Globus pallidus (tissue), 1 donor: ENCODE results near the gene DDX23.
"Not testable (repeated sequence)": the region's sequence is repeated elsewhere in the genome, so short reads cannot be mapped to it uniquely, and the experiment has no call there.

ENCODE experiments used
- DNase-seq: peaks from one replicate; pipeline ENCODE4 v3.0.0-alpha.2; 2015; ENCODE audit warnings: low spot score

DDX23 gene

DNA sequence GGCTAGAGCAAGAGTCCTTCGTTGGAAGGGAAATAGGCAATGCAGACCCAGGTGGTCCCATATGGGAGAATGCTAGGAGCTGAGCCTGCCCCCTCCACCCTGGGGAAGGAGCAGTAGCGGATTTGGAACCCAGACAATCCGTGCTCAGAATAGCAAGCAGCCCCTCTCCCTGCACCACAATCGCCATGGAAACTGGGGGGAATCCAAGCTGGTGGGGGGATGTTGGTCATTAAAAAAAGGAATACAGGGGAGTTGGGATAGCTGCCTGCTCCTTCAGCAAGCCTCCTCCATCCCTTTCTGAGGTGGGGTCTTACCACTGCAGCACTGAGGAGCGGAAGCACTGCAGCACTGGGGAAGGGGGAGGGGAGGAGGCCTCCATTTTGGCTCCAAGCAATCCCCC lies 10.8 kb upstream of the DDX23 start:
- no peak for DNase-seq

DNA sequence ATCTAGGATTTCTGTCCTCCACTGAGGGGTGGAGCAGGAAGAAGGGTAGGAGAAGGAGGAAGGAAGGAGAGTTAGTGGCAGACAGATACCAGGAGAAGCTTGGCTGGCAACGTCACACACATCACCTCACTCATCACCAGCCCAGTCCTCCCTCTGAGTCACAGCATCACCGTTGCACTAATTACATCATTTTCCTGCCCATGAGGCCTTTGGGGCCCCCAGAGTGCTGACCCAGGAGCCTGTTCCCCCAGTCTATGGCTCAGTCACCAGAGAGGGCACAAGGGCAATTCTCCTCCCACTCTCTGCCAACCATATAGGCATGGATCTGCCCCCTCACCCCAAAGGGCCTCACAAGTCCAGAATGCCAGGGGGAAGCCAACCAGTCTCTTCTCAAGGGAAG lies 9.1 kb upstream of the DDX23 start:
- DNase-seq, result no peak

DNA sequence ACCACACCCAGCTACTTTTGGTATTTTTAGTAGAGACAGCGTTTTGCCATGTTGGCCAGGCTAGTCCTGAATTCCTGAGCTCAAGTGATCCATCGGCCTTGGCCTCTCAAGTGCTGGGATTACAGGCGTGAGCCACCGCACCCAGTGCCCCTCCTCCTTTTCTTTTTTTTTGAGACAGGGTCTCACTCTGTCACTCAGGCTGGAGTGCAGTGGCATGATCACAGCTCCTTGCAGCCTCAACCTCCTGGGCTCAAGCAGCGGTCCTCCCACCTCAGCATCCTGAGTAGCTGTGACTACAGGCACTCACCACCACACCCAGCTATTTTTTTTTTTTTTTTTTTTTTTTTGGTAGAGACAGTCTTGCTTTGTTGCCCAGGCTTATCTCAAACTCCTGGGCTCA lies 8.3 kb upstream of the DDX23 start:
- DNase-seq, result not testable (repeated sequence)

DNA sequence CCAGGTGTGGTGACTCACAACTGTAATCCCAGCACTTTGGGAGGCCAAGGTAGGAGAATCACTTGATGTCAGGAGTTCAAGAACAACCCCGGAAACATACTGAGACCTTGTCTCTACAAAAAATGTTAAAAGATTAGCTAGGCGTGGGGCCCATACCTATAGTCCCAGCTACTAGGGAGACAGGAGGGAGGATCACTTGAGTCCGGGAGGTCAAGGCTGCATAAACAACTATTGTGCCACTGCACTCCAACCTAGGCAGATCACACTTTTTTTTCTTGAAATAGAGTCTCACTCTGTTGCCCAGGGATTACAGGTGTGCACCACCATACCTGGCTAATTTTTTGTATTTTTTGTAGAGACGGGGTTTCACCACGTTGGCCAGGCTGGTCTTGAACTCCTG lies 7.6 kb upstream of the DDX23 start:
- no peak for DNase-seq

DNA sequence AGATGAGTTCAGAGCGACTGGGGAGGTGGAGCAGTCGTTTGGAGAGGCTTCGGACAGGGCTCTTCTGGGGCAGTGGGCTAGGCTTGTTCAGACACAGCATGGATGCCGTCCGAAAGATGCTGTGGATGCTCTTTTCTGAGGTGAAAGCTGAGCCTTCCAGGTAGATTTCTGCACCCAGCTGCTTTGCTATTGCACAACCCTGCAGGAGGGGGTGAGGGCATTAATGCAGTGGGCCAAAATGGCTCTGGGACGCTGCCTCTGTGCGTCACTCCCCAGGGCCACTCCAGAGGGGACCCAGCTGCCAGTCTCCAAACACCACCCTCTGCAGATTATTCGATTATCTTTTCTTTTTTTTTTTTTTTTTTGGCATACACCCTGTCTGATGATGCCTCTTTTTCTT lies 6.1 kb upstream of the DDX23 start:
- no peak for DNase-seq

DNA sequence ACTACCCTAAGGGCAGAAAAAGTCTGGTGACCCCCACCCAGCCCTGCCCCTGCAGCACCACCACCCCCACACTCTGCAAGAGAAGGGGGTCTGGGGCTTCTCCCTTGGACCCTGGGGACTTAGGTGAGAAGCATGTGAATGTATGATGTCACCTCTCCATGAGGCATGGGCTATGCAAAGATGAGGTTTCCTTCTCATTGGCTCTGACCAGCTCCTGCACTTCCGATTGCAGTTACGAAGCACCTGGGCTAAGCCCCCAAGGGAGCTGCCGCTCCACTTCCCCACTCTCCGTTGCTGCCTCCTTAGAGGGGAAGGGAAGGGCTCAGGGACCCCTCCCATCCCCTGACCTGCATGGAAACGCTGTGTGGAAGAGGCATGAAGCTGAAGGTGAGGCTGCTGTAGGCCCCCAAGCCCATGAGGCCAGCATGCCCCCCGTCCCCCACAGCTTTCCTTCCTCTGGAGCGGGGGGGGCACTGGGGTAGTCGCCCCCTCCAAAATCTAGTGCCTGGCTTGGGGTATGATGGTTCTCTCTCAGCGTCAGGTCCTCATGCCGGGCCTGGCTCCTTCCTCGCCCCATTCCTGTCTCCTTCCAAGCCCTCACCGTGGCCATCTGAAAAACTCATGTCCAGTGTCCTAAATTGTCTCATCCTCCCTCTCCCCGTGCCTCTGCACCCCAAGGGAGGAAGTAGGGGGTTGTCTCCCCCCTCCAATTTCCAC lies 5.5 kb upstream of the DDX23 start:
- no peak for DNase-seq

DNA sequence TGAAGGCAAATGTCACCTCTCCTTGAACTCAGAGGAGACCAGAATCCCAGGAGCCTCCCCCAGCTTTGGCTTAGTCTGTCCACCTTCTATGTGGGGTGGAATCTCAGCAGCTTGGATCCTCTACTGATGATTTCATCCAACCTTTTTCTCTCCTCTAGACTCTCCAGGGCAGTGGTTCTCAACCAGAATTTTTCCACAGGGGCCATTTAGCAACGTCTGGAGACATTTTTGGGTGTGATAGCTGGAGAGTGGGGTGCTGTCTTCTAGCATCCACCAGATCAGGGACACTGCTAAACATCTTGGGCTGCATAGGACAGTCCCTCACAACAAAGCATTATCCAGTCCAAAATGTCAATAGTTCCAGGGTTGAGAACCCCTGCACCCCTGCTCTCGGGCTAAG lies 4.4 kb upstream of the DDX23 start:
- DNase-seq, result no peak

DNA sequence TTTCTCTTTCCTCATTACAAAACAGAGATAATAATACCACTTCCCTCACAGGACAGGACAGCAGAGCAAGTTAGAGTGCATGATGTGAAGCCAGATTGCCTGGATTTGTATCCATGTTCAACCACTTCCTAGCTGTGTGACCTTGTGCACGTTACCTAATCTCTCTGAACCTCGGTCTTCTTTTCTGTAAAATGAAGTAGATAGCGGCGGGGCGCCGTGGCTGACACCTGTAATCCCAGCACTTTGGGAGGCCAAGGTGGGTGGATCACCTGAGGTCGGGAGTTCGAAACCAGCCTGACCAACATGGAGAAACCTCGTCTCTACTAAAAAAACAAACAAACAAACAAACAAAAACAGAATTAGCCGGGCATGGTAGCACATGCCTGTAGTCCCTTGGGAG lies 3.0 kb upstream of the DDX23 start:
- not testable (repeated sequence) for DNase-seq

DNA sequence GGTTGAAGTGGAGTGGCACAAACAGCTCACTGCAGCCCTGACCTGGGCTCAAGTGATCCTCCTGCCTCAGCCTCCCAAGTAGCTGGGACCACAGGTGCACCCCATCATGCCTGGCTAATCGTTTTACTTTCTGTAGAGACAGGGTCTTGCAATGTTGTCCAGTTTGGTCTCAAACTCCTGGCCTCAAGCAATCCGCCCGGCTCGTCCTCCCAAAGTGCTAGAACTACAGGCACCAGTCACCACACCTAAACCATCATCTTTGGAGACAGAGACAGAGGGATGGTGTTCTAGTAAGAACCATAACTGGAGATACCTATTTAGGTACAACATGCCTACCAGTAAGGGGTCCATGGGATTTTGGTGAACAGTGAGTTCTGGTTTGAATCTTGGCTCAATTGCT lies 2.5 kb upstream of the DDX23 start:
- DNase-seq, result no peak

DNA sequence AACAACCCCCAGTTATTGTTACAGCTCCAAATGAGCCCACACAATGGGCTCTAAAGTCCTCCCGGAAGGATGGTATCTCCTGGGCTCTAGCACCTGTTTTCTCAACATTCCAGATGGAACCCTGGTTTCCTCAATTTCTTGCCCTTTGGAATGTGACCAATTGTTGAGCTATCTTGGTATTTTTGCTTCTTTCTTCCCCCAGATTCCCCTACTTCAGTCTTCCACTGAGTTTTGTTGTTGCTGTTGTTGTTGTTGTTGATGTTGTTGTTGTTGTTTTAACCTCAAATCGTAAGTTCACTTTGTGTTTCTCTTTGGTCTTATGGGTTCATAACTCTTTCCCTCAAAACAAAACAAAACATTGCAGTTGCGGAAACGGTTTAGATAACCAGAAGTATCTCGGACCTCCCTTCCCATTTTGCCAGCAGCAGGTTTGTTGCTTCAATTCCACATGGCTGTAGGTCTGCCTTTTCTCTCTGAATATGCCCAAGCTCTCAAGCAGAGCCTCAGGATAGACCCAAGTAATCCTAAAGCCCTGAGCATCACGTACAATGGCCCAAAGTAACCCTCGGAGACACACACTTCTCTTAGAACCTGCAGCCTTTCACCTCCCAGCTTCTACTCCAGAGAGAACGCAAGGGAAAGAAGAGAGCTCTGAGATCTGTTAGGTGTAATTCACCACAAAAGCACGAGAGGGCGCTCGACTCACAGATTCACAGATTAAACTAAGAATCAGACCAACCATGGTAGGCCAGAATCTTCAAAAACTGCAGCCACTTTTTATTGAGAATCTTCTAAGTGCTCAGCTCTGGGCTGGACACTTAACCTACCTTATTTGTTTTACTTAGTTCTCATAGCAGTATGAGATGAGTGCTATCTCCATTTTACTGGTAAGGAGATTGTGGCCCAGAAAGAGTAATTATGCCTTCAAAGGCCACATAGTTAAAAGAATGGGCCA lies 1.0 kb upstream of the DDX23 start:
- DNase-seq, result peak; percentile 94

DNA sequence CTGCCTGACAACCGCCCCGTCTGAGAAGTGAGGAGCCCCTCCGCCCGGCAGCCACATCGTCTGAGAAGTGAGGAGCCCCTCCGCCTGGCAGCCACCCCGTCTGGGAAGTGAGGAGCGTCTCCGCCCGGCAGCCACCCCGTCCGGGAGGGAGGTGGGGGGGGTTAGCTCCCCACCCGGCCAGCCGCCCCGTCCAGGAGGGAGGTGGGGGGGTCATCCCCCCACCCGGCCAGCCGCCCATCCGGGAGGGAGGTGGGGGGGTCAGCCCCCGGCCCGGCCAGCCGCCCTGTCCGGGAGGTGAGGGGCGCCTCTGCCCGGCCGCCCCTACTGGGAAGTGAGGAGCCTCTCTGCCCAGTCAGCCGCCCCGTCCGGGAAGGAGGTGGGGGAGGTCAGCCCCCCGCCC lies 9.9 kb downstream of the DDX23 start:
- not testable (repeated sequence) for DNase-seq

DNA sequence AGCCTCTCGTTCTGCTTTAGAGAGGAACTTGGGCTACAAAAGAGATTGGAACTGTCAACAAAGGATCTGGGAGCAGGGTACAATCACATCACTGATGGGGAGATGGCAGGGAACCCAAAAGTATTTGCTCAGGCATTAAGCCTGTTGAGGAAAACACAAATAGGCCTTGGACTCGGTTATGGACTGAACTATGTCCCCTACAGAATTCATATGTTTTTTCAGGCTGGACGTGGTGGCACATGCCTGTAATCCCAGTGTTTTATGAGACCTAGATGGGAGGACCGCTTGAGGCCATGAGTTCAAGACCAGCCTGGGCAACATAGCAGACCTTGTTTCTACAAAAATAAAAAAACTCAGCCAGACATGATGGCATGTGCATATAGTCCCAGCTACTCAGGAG lies 13.9 kb downstream of the DDX23 start:
- no peak for DNase-seq

DNA sequence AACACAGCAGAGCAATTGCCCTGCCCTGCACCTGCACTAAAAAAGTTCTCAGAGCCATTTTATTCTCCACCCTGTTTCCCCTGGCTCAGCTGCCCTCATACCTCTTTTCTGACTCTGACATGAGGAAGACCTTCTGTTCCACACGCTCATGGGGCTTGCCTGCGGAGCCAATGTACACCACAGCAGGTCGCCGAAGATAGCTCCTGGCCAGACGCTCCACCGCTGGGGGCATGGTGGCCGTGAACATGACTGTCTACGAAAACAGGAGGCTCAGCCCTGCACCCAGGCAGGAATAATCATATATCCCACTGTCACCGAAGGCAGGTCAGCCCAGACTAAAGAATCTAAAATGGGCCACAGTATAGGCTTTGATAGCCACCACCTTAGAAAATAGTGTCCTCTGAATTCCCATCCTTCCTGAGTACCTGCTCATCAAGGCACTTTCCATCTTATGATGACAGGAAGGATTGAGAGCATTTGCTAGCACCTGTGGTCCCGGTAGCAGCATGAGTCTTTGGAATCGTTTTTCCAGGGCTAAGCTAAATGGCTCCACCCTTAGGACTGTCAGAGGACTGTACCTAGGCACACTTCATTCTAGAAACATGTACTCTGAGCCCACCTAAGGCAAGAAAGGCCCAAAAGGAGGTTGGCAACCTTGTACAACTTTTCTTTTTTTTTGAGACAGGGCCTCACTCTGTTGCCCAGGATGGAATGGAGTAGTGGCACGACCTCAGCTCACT lies 19.5 kb downstream of the DDX23 start:
- no peak for DNase-seq

DNA sequence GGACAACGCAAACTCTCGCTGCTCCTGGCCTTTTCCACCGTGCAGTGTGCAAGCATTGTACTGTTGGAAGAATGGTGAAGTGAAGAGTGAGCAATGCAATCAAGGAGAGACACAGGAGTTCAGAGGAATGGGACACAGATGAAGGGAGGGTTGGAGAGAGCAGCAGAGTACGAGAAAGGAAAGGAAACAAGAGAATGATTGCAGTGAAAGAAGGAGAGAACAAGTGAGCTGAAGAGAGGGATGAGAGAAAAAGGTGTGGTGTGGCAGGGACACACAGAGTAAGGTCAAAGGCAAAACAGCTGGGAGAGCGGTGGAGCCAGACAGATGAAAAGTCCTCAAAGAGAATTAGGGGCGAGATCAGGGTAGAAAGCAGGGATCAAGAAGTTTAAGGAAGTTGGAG lies 20.7 kb downstream of the DDX23 start:
- DNase-seq, result no peak

DNA sequence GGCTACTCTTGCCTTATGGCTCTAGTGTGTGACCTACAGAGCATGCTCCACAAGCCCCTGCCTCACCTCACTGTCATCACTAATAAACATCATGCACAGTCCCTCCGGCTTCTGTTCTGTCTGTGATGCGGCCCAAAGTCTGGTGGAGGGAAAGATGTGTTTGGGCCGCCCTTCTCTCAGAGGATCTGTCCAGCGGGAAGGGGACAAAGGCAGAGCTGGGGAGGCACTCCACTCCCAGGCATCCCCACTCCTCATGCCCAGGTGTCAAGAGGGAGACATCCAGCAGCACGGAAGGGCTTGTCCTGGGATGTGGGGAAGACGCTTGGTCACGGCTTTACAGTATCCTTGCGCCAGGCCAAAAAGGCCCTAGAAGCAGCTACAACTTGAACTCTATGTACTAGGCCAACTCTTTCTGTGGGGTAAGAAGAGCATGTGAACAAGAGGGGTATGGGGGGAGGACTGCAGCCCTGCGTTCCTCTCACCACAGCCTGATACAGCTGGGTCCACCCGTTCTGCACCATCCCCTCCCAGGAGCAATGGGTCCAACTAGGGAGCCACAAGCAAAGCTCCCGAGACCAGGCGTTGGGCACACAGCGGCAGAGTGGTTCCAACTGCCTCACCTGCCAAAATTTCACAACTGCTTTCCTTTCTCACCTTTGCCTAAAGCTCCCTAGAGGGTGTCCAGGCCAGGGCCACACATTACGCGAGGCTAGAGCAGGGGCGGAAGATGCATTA lies 23.0 kb downstream of the DDX23 start:
- no peak for DNase-seq

DNA sequence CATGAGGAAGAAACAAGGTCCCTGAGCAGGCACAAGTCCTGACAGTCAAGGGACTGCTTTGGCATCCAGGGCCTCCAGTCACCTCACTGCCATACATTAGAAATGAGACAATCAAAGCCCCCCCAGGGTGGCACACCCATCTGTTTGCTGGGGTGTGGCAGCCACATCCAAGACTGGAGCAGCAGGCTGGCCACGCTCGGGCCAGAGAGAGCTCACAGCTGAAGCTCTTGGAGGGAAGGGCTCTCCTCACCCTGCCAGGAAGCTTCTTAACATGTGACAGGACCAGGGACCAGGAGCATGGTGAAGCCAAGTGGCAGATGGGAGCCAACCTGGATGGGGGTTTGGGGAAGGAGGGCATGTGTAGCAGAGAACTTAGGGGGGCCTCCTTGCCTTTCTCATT lies 23.7 kb downstream of the DDX23 start:
- DNase-seq, result no peak

DNA sequence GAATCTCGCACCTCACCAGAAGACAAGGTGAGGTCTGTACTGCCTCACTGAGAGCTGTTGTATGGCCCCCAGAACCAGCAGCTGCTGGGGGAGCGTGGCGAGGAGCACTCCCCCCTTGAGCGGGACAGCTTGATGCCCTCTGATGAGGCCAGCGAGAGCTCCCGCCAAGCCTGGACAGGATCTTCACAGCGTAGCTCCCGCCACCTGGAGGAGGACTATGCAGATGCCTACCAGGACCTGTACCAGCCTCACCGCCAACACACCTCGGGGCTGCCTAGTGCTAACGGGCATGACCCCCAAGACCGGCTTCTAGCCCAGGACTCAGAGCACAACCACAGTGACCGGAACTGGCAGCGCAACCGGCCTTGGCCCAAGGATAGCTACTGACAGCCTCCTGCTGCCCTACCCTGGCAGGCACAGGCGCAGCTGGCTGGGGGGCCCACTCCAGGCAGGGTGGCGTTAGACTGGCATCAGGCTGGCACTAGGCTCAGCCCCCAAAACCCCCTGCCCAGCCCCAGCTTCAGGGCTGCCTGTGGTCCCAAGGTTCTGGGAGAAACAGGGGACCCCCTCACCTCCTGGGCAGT lies 24.4 kb downstream of the DDX23 start:
- DNase-seq, result no peak

DNA sequence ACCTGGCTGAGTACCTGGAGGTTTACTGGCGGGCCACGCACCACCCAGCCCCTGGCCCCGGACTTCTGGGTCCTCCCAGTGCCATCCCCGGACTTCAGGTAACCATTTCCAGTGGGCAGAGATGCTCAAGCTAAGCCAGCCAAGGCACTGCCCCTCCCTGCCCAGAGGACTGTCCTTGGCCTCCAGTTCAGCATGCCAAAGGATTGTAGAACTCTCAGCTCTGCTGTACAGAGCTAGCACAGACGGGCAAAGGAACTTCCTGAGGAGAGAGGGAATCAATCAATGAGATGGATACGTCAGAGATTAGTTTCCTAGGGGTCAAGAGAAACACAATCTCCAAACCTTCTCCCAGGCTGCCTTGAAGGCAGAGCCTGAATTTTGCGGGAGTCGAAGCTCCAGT lies 24.9 kb downstream of the DDX23 start:
- DNase-seq, result no peak

DNA sequence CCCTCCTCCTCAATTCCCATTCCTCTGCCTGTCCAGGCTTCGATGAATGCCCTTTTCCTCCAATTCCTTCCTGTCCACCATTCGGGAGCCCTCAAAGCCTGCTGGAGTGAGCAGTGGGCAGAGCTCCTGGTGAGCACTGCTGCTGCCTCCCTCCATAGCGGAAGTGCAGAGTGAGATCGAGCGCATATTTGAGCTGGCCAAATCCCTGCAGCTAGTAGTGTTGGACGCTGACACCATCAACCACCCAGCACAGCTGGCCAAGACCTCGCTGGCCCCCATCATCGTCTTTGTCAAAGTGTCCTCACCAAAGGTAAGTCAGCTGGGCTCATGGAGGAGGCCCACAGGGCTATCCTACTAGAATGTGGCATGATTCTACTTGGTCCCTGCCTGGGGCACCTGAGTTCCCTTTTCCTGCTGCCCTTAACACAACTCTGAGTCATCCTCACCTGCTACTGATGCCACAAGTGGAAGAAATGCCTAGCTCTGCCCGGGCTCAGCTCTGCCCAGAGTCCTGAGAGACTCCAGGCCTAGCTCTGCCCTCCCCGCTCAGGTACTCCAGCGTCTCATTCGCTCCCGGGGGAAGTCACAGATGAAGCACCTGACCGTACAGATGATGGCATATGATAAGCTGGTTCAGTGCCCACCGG lies 25.6 kb downstream of the DDX23 start:
- DNase-seq, result no peak

DNA sequence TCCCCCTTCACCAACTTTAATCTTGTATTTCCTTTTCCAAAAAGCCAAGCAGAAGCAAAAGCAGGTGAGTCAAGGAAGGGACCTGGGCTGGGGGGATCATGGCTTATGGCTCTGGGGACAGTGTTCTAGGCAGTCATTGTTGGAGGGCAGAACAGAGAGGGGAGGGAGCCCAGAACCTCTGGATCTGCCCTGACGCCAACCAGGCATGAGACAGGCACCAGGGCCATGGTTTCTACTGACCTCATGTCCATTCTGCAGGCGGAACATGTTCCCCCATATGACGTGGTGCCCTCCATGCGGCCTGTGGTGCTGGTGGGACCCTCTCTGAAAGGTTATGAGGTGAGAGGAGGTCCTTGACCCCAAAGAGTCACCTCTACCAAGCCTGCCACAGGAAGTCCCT lies 27.1 kb downstream of the DDX23 start:
- no peak for DNase-seq

DNA sequence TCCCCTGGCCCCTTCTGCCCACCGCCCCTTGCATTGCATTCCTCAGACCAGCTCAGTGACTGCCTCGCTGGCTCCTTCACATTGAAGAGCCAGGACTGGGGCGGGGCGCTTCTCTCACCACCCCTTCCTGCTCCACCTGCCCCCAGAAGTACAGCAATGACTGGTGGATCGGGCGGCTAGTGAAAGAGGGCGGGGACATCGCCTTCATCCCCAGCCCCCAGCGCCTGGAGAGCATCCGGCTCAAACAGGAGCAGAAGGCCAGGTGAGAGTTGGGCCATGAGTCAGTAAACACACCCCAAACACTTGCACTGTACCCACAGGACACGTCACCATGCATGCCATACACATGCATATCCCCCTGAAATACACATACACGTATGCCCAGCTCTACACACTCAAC lies 27.9 kb downstream of the DDX23 start:
- no peak for DNase-seq
